GM12878 (cell line): ENCODE results near the gene TMEM256. TPM values are rescaled to one million over a fixed set of nuclear protein-coding genes. Genes with fewer than 3 reads are reported as not detected.

ENCODE experiments used
- ATAC-seq: fragments of 200-7000 bp; cut with Tn5 transposase; 3 replicates; pipeline ENCODE4 v1.9.1; 2020; ENCODE audit warnings: mild to moderate bottlenecking, moderate library complexity
- BruUV-seq: library from RNA; stranded (reverse); fragments of 400-500 nt; replicated peaks from 2 replicates; lab custom pipeline; 2021; lab: Mats Ljungman, UMichigan
- CTCF ChIA-PET: fragments of 300-600 bp; sonication (Branson Sonifier 250); formaldehyde crosslinking; extraction: SDS; loops from one replicate; lab custom pipeline; 2021; ENCODE audit warnings: inconsistent platforms; lab: Yijun Ruan, JAX
- POLR2A ChIA-PET: fragments of 350-600 bp; formaldehyde crosslinking; extraction: SDS; loops from one replicate; lab custom pipeline; 2021; ENCODE audit warnings: inconsistent platforms; lab: Charles Lee
- RAD21 ChIA-PET: fragments of 300-600 bp; sonication (Branson Sonifier 250); formaldehyde crosslinking; loops from one replicate; lab custom pipeline; 2023; ENCODE audit warnings: antibody characterized with exemption; ENCODE audit not compliant: unreplicated experiment; lab: Charles Lee
- SMC1A ChIA-PET: fragments of 300-600 bp; sonication (Branson Sonifier 250); formaldehyde crosslinking; loops from one replicate; lab custom pipeline; 2023; ENCODE audit not compliant: unreplicated experiment, uncharacterized antibody; lab: Charles Lee
- DNase-seq: peaks from one replicate; pipeline ENCODE4 v3.0.0-alpha.2; 2011; ENCODE audit warnings: low read depth, low spot score
- FAIRE-seq: peaks from 3 replicates; lab custom pipeline; 2011; peaks lifted over from hg19 to GRCh38; lab: Jason Lieb, UNC
- H2AFZ ChIP-seq: 2 replicates; pipeline ENCODE4 v1.6.0; 2011; ENCODE audit warnings: low read depth, low read length, control low read depth; ENCODE audit not compliant: control insufficient read depth
- H3K27ac ChIP-seq: 2 replicates; pipeline ENCODE4 v1.5.1; 2011; ENCODE audit warnings: control low read depth; ENCODE audit not compliant: control insufficient read depth, insufficient read depth
- H3K27me3 ChIP-seq, 2 experiments: replicated peaks in 1 of 2; 2 replicates each; pipeline versions ENCODE4 v1.6.0 to v1.6.1; 2011; ENCODE audit warnings: low read length in 1 of 2; ENCODE audit not compliant: control insufficient read depth in 2 of 2, insufficient read depth in 2 of 2
- H3K36me3 ChIP-seq, 2 experiments: 2 replicates each; pipeline ENCODE4 v1.5.1; 2011; ENCODE audit warnings: low read length in 1 of 2; ENCODE audit not compliant: control insufficient read depth in 2 of 2, insufficient read depth in 2 of 2
- H3K4me1 ChIP-seq: 2 replicates; pipeline ENCODE4 v1.6.1; 2011; ENCODE audit warnings: mild to moderate bottlenecking, low read length, moderate library complexity, mixed read lengths; ENCODE audit not compliant: control insufficient read depth, insufficient read depth
- H3K4me2 ChIP-seq: 2 replicates; pipeline ENCODE4 v1.6.0; 2011; ENCODE audit warnings: control low read depth; ENCODE audit not compliant: control insufficient read depth, insufficient read depth
- H3K4me3 ChIP-seq: fragments of 200-600 bp; sonication (generic); 2 replicates; pipeline ENCODE4 v1.5.1; 2016
- H3K79me2 ChIP-seq: 2 replicates; pipeline ENCODE4 v1.6.0; 2011; ENCODE audit warnings: low read length; ENCODE audit not compliant: control insufficient read depth, insufficient read depth
- H3K9ac ChIP-seq: 2 replicates; pipeline ENCODE4 v1.8.0; 2011; ENCODE audit warnings: low read length, control low read depth, mixed read lengths; ENCODE audit not compliant: control insufficient read depth, insufficient read depth
- H3K9me3 ChIP-seq: replicated peaks from 3 replicates; pipeline ENCODE4 v1.5.1; 2011; ENCODE audit warnings: mild to moderate bottlenecking, low read length; ENCODE audit not compliant: control insufficient read depth, insufficient read depth
- H4K20me1 ChIP-seq: 2 replicates; pipeline ENCODE4 v1.6.0; 2011; ENCODE audit not compliant: control insufficient read depth, insufficient read depth
- BCL3 ChIP-seq: IDR thresholded peaks from 2 replicates; pipeline ENCODE4 v1.6.1; 2011; ENCODE audit warnings: borderline replicate concordance, low read depth, mild to moderate bottlenecking, moderate library complexity, low read length; ENCODE audit not compliant: insufficient read depth, poor library complexity, severe bottlenecking
- BMI1 ChIP-seq: fragments of 450-650 bp; IDR thresholded peaks from 2 replicates; pipeline ENCODE4 v1.6.1; 2016; ENCODE audit warnings: mild to moderate bottlenecking, moderate library complexity, borderline replicate concordance
- CEBPZ ChIP-seq: fragments of 150-350 bp; IDR thresholded peaks from 2 replicates; pipeline ENCODE4 v1.6.1; 2016; ENCODE audit warnings: low read depth, low read length
- NR2C1 ChIP-seq: fragments of 450-650 bp; IDR thresholded peaks from 2 replicates; pipeline ENCODE4 v1.6.1; 2017; ENCODE audit warnings: antibody characterized with exemption, mild to moderate bottlenecking, moderate library complexity
- NR2F1 ChIP-seq: fragments of 450-650 bp; conservative IDR thresholded peaks from 2 replicates; pipeline ENCODE4 v1.6.1; 2017; ENCODE audit warnings: mild to moderate bottlenecking
- RAD21 ChIP-seq: IDR thresholded peaks from 2 replicates; pipeline ENCODE4 v1.6.1; 2011; ENCODE audit warnings: mild to moderate bottlenecking, low read depth, low read length, moderate library complexity; ENCODE audit not compliant: insufficient read depth
- SMAD1 ChIP-seq: fragments of 450-650 bp; IDR thresholded peaks from 2 replicates; pipeline ENCODE4 v1.6.1; 2018; ENCODE audit warnings: mild to moderate bottlenecking, low read depth; ENCODE audit not compliant: partially characterized antibody
- SRF ChIP-seq, 2 experiments: IDR thresholded peaks; 2 replicates each; pipeline ENCODE4 v1.6.1; 2011; ENCODE audit warnings: low read depth in 2 of 2, low read length in 2 of 2, mild to moderate bottlenecking in 1 of 2, moderate library complexity in 1 of 2
- STAT1 ChIP-seq: fragments of 450-650 bp; conservative IDR thresholded peaks from 2 replicates; pipeline ENCODE4 v1.6.1; 2014; ENCODE audit warnings: antibody characterized with exemption, mild to moderate bottlenecking
- TCF12 ChIP-seq: IDR thresholded peaks from 2 replicates; pipeline ENCODE4 v1.6.1; 2011; ENCODE audit warnings: low read depth, mild to moderate bottlenecking, low read length
- USF1 ChIP-seq: IDR thresholded peaks from 2 replicates; pipeline ENCODE4 v1.6.1; 2011; ENCODE audit warnings: borderline replicate concordance, low read depth, mild to moderate bottlenecking, moderate library complexity, mixed read lengths, low read length; ENCODE audit not compliant: insufficient read depth; ENCODE audit errors: extremely low read length
- YBX1 ChIP-seq: fragments of 450-650 bp; IDR thresholded peaks from 2 replicates; pipeline ENCODE4 v1.6.1; 2016; ENCODE audit warnings: antibody characterized with exemption
- WGBS: methylation state at CpG from one replicate; pipeline ENCODE4 v1.1.6; 2016; ENCODE audit warnings: low lambda C conversion rate; ENCODE audit not compliant: insufficient replicate concordance, insufficient coverage; ENCODE audit errors: missing lambda C conversion rate; 5-methylcytosine and 5-hydroxymethylcytosine counted together
- in situ Hi-C: fragments of 300-500 bp; cut with MboI; formaldehyde crosslinking; loops from 9 replicates; pipeline ENCODE4 v1.14.3; 2018; ENCODE audit warnings: mixed read lengths
- intact Hi-C: fragments of 100-400 bp; cut with micrococcal nuclease; formaldehyde crosslinking; loops from one replicate; pipeline ENCODE4 v1.14.2; 2022; ENCODE audit not compliant: unreplicated experiment
- polyA plus RNA-seq, 11 experiments: library from polyadenylated mRNA; depleted of rRNA in 4 of 11; unstranded in 6 of 11; stranded (reverse) in 5 of 11; fragments of >200 nt; fragmentation: Nextera tagmentation in 4 of 11; fragmentation: Illumina TruSeq in 1 of 11; extraction: Ambion mirVana in 4 of 11; extraction: Trizol in 1 of 11; gene quantifications; 1 replicate in 1 of 11; 2 replicates in 10 of 11; pipeline versions ENCODE4 v1.2.1 to v1.2.3, GENCODE V29; 2011 to 2016; ENCODE audit warnings: inconsistent platforms in 2 of 11, missing spikeins in 2 of 11, low read depth in 1 of 11
- total RNA-seq, 4 experiments: library from RNA; depleted of rRNA in 3 of 4; stranded (reverse); fragments of >200 nt in 3 of 4; fragmentation: Illumina TruSeq in 1 of 4; extraction: Trizol in 1 of 4; gene quantifications; 2 replicates each; pipeline versions ENCODE4 v1.2.1 to v1.2.3, GENCODE V29; 2013 to 2021

The TMEM256 gene
- total and polyA plus RNA-seq, 10 of the 15 experiments (the other 5 are each of a cell fraction or from before 2014, with no cell fraction given): 57.3 to 342 (median 95.7) TPM

- Histone ChIP-seq H3K27ac (no peak overlapping the region), H3K9me3 (peaks cover 3% of the 10 kb centered on the region; the same call in 2 of the 3 replicates), H3K27me3 (peaks cover 4 to 5% of the 10 kb centered on the region in 2 experiments; a peak in 3 of 4 replicates), H3K4me1 (peaks cover 8% of the 10 kb centered on the region; the same call in 1 of the 2 replicates), H3K36me3 (no peaks in the 10 kb centered on the region), H3K79me2 (no peaks in the 10 kb centered on the region), H3K4me2 (peak overlapping the region; percentile 86), H3K9ac (no peak overlapping the region), H2AFZ (no peak overlapping the region; the same call in 1 of the 2 replicates), H3K4me3 (no peak overlapping the region), H4K20me1 (no peaks in the 10 kb centered on the region)
- ChIA-PET POLR2A (interaction anchor here (0.6 kb wide), 1 partner anchor 103 kb away, joined by 3 read pairs; no protein-coding TSS in a partner anchor), RAD21 (no interaction called here), CTCF (no interaction called here), SMC1A (no interaction called here)
- 61% methylated on average over 11 of the region's 11 CpGs for WGBS
- ATAC-seq (no peak), DNase-seq (no peak), FAIRE-seq (no peak)
- intact Hi-C loops: no loop called here
- no peak for TF ChIP-seq YBX1
- no TSS peak for BruUV-seq
- in situ Hi-C loops: no loop called here
These were observed 20.5 kb downstream of the TMEM256 start for GRCh38 chr17:7383371-7383741.

- POLR2A ChIA-PET: interaction anchor here (0.6 kb wide), 1 partner anchor 104 kb away, joined by 3 read pairs; no protein-coding TSS in a partner anchor
- in situ Hi-C loops: no loop called here
- SMC1A ChIA-PET: no interaction called here
- no peaks in the 10 kb centered on the region for H4K20me1 ChIP-seq
- RAD21 ChIA-PET: no interaction called here
- no peak for DNase-seq
- no peaks in the 10 kb centered on the region for H3K36me3 ChIP-seq
- no peak overlapping the region for H3K27ac ChIP-seq
- H3K79me2 ChIP-seq: no peaks in the 10 kb centered on the region
- intact Hi-C loops: no loop called here
- H3K27me3 ChIP-seq: peaks cover 4 to 5% of the 10 kb centered on the region in 2 experiments; a peak in 3 of 4 replicates
- no peak overlapping the region for H2AFZ ChIP-seq
- no TSS peak for BruUV-seq
- FAIRE-seq: no peak
- CTCF ChIA-PET: no interaction called here
- 69% methylated on average over 10 of the region's 10 CpGs for WGBS
- no peak for ATAC-seq
- no peak overlapping the region for H3K9ac ChIP-seq
- H3K9me3 ChIP-seq: peaks cover 3% of the 10 kb centered on the region; the same call in 2 of the 3 replicates
- no peak overlapping the region for H3K4me2 ChIP-seq
- no peak overlapping the region for H3K4me3 ChIP-seq
- peaks cover 8% of the 10 kb centered on the region; the same call in 1 of the 2 replicates for H3K4me1 ChIP-seq
- no peak for TF ChIP-seq NR2F1
- no peak for TF ChIP-seq CEBPZ
- no peak for TF ChIP-seq BCL3
- TF ChIP-seq SRF (IDR thresholded peaks at IDR 0.05; ENCODE audit: low read depth in 2 of 2, low read length in 2 of 2): no peak
- TF ChIP-seq TCF12: no peak
- no peak for TF ChIP-seq NR2C1
- TF ChIP-seq STAT1: no peak
- TF ChIP-seq SMAD1: no peak
- no peak for TF ChIP-seq BMI1
- TF ChIP-seq RAD21: no peak
- no peak for TF ChIP-seq USF1
These were observed 21.0 kb downstream of the TMEM256 start for GRCh38 chr17:7382901-7383300.
